Central memory CD8-positive, alpha-beta T cell (primary cell): ENCODE measurements around the gene NDEL1.

ENCODE experiments used
- ATAC-seq: fragments of 150-1000 bp; cut with Tn5 transposase; replicated peaks from 2 replicates; pipeline ENCODE4 v1.10.0; 2022; ENCODE audit warnings: mild to moderate bottlenecking, moderate FRiP score, moderate number of reproducible peaks; ENCODE audit not compliant: poor library complexity, severe bottlenecking; ENCODE audit errors: extremely low read depth
- DNase-seq, 2 donors: peaks; one replicate each; pipeline ENCODE4 v3.0.0; 2021; ENCODE audit warnings: low spot score in 2 of 2
- H3K27ac Mint-ChIP-seq: one replicate; pipeline ENCODE4 v1.8.0; 2022; ENCODE audit warnings: low read depth, mild to moderate bottlenecking, moderate library complexity, mixed read lengths
- H3K27me3 Mint-ChIP-seq: one replicate; pipeline ENCODE4 v1.8.0; 2022; ENCODE audit warnings: mixed read lengths
- H3K36me3 Mint-ChIP-seq: one replicate; pipeline ENCODE4 v1.8.0; 2022; ENCODE audit warnings: mild to moderate bottlenecking, moderate library complexity, mixed read lengths; ENCODE audit not compliant: insufficient read depth
- H3K4me1 Mint-ChIP-seq: one replicate; pipeline ENCODE4 v1.8.0; 2022; ENCODE audit warnings: mixed read lengths
- H3K4me3 Mint-ChIP-seq: one replicate; pipeline ENCODE4 v1.8.0; 2022; ENCODE audit warnings: mild to moderate bottlenecking, moderate library complexity, mixed read lengths
- H3K9me3 Mint-ChIP-seq: one replicate; pipeline ENCODE4 v1.8.0; 2022; ENCODE audit warnings: mixed read lengths

The NDEL1 gene

DNA sequence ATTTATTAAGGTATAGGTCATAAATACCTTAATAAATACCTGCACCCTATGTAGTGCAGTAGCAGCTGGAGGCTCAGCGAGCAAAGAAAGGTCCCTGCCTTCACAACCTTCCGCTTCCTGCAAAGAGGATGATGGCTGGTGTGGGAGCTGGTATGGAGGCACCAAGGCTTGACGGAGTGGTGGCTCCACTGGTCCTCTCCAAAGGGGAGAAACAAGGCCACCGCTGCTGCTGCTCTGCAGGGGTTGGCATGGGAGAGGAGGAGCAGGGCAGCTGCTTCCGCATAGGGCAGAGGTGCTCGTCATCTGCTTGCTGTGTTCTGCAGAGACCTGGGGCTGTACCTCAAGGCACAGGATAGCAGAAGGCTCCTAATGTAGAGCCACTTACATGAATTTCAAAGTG is 52.8 kb downstream of the NDEL1 start:
- DNase-seq (no peak), ATAC-seq (no peak)
- Mint-ChIP-seq H3K4me1 (no peaks in the 10 kb centered on the region), H3K27ac (no peak overlapping the region), H3K4me3 (no peak overlapping the region), H3K27me3 (no peaks in the 10 kb centered on the region), H3K36me3 (peaks cover 12% of the 10 kb centered on the region), H3K9me3 (no peaks in the 10 kb centered on the region)

DNA sequence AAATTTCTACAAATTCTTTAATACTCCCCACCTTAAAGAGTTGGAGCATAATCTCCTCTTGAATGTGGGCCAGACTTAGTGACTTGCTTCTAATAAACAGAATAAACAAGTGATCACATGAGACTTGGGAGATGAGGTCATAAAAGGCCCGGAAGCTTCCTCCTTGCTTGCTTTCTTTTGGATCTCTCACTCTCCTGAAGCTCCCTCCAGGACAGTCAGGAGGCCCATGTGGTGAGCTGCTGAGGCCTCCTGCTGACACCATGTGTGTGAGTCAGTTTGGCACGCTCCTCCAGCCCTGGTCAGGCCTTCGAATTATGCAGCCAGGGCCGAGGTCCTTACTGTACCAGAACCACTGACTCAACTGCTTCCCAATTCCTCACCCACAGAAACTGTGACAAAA is 53.2 kb downstream of the NDEL1 start:
- H3K4me1 Mint-ChIP-seq, result no peaks in the 10 kb centered on the region
- DNase-seq (no peak), ATAC-seq (no peak)
- no peak overlapping the region for H3K27ac Mint-ChIP-seq
- H3K9me3 Mint-ChIP-seq, result no peaks in the 10 kb centered on the region
- H3K27me3 Mint-ChIP-seq, result no peaks in the 10 kb centered on the region
- peaks cover 12% of the 10 kb centered on the region for H3K36me3 Mint-ChIP-seq
- H3K4me3 Mint-ChIP-seq, result no peak overlapping the region

DNA sequence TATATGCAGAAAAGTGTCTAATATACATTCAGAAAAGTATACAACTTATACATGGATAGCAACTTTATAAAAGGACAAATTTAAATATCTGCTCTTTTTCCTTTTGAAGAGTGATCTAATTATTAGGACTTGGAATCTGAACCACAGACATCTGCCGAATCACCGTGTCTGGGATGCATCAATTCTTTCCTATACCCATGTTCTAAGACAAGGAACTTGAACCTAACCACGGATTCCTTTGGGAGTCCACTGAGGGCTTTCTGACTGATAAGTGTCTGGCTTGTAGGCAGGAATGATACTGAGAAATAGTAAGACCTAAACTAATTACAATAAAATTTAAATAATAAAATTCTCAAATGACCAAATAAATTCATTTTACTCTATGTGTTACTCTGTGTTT is 54.2 kb downstream of the NDEL1 start:
- no peak for ATAC-seq
- no peak overlapping the region for H3K27ac Mint-ChIP-seq
- no peaks in the 10 kb centered on the region for H3K9me3 Mint-ChIP-seq
- no peaks in the 10 kb centered on the region for H3K4me1 Mint-ChIP-seq
- H3K4me3 Mint-ChIP-seq, result no peak overlapping the region
- H3K36me3 Mint-ChIP-seq, result peaks cover 12% of the 10 kb centered on the region
- H3K27me3 Mint-ChIP-seq, result no peaks in the 10 kb centered on the region
- no peak for DNase-seq

DNA sequence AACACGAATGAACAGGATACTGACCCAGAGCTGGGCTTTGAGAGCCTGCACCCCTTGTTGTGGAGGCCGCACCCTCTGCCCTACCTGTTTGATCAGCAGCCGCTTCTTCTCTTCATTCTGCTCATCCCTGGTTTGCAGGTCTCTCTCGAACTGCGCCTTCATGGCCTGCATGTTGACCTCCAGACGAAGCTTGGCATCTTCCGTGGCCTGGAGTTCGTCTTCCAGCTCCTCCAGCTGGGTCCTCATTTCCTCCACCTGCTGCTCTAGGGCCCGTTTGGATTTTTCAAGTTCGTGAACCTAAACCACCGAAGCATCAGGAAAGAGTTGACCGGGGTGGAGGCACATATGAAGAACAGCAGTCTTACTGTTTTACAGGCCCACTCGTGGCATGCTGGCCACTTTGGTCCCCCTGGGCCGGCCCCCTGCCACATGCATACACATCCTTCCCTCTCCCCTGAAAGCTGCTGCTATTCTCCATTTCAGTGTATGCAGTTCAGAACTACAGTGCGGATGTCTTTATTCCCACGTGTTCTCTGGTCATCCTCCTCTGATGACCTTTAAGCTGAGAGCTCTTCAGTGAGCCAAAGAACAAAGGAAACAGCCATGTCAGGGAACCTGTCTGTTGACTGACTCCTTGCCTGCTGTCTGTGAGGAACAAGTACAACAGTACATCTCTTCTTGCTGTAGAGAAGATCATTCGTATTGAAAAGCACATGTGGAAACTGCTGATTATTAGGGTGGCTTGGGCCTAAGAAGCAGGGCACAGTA is 54.8 kb downstream of the NDEL1 start:
- H3K9me3 Mint-ChIP-seq, result no peaks in the 10 kb centered on the region

DNA sequence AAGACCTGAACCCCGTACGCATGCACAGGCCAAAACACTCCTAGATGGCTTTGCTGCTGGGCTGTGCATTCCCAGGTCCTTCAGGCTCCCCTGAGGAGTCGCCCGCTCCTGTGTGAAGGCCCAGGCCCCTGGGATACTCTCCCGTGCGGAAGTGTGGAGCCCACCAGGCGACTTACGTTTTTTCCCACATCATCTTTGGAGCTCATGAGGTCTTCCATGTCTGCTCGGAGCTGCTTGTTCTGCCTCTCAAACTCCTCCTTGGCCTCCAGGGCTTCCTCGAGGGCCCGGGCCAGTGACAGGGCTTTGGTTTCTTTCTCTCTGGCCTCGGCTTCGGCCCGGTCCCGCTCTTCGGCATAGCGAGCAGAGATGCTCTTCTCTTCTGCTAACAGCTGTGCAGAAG is 56.4 kb downstream of the NDEL1 start:
- Mint-ChIP-seq H3K4me1 (no peaks in the 10 kb centered on the region), H3K27me3 (no peaks in the 10 kb centered on the region), H3K36me3 (peaks cover 11% of the 10 kb centered on the region), H3K9me3 (no peaks in the 10 kb centered on the region), H3K4me3 (no peak overlapping the region), H3K27ac (no peak overlapping the region)
- no peak for DNase-seq
- ATAC-seq, result no peak

More for the DNA sequence above, 54.8 kb downstream of the NDEL1 start:
- H3K4me3 Mint-ChIP-seq, result no peak overlapping the region
- H3K36me3 Mint-ChIP-seq, result peaks cover 12% of the 10 kb centered on the region
- DNase-seq (no peak), ATAC-seq (no peak)
- no peaks in the 10 kb centered on the region for H3K4me1 Mint-ChIP-seq
- no peaks in the 10 kb centered on the region for H3K27me3 Mint-ChIP-seq
- no peak overlapping the region for H3K27ac Mint-ChIP-seq

DNA sequence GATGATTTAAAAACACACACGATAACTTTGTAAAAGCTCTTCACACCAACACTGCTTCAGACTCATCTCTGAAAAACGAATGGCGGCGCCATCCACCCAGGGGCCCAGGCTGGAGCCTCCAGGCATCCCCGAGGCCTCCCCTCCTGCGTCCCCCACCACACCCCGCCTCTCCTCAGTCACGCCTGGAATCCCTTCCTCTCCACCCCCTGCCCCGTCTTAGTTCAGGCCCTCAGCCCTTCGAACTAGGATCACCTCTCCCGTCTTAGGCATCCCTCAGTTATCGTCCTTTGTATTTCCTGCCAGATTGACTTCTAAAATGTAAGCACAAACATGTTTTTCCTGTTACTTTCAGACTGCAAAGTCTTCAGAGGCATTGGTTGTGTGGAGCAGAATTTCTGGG is 58.3 kb downstream of the NDEL1 start:
- no peak overlapping the region for H3K27ac Mint-ChIP-seq
- H3K4me3 Mint-ChIP-seq, result no peak overlapping the region
- no peaks in the 10 kb centered on the region for H3K27me3 Mint-ChIP-seq
- H3K36me3 Mint-ChIP-seq, result peaks cover 8% of the 10 kb centered on the region
- DNase-seq (no peak), ATAC-seq (no peak)
- no peaks in the 10 kb centered on the region for H3K4me1 Mint-ChIP-seq
- no peaks in the 10 kb centered on the region for H3K9me3 Mint-ChIP-seq

DNA sequence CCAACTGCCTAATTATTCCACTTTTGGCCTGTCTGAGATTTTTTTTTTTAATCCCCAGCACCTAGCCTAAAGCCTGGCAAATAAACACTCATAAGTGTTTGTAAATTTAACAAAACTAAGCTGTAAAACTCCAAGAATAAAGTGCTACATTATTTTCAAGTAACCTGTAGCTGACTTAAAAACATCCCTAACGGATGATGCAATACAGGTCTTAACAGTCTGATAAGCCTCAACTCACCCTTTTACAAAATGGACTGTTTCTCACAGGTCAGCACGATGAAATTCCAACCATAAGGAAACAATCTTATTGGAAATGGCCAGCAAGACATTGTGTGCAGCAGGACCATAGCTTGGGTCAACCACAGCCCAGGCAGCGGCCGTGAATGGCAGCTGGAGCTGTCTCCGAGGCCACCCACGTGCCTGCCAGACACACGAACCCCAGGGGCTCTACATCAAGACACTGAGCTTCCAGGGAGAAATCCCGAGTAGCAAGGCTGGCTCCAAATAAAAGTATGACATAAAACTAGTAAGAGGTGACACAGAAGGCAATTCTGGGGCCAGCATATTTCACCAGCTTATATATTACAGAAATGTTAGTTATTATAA is 58.9 kb downstream of the NDEL1 start:
- no peaks in the 10 kb centered on the region for H3K9me3 Mint-ChIP-seq
- no peak overlapping the region for H3K4me3 Mint-ChIP-seq
- no peak for ATAC-seq
- H3K36me3 Mint-ChIP-seq, result peaks cover 8% of the 10 kb centered on the region
- peaks cover 4% of the 10 kb centered on the region for H3K27me3 Mint-ChIP-seq
- H3K27ac Mint-ChIP-seq, result no peak overlapping the region
- no peaks in the 10 kb centered on the region for H3K4me1 Mint-ChIP-seq
- DNase-seq, result no peak

DNA sequence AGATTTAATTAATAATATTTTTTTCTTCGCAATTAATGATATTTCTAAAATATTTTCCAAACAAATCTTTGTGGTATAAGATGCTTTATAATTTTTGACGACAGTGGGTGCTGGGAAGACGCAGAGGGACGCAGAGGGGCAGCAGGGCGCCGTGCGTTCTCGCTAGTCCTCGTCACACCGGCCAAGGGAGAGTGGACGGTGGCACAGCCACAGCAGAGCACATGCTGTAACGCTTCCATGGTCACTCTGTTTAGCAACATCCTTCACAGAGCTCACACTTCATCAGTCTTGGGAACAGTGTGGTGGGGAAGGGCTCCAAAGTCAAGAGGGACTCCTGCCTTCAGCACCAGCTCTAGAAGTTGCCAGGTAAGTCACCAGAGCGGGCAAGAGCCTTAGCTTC is 60.4 kb downstream of the NDEL1 start:
- Mint-ChIP-seq H3K27me3 (peaks cover 15% of the 10 kb centered on the region), H3K4me1 (no peaks in the 10 kb centered on the region)

DNA sequence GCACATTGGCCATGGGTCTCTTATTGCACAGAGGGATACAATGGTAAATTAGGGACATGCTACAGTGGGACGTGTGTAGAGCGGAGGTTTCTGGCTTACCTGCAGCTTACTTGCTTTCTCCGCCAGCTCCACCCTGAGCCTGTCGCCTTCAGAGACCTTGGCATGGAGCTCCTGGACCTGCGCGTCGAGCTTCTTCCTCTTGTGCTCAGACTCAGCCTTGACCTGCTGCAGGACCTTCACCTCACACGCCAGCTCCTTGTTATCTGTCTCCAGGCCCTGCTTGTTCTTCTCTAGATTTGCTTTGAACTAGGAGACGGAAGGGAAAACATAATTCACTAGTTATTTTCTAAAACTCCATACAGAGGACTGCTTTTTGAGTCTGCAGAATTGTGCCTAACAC is 63.5 kb downstream of the NDEL1 start:
- H3K4me3 Mint-ChIP-seq, result no peak overlapping the region
- ATAC-seq (no peak), DNase-seq (no peak)
- H3K36me3 Mint-ChIP-seq, result peaks cover 1% of the 10 kb centered on the region
- H3K27me3 Mint-ChIP-seq, result peaks cover 24% of the 10 kb centered on the region
- H3K4me1 Mint-ChIP-seq, result no peaks in the 10 kb centered on the region
- H3K27ac Mint-ChIP-seq, result no peak overlapping the region
- H3K9me3 Mint-ChIP-seq, result no peaks in the 10 kb centered on the region

More for the DNA sequence above, 60.4 kb downstream of the NDEL1 start:
- ATAC-seq (no peak), DNase-seq (no peak)
- Mint-ChIP-seq H3K9me3 (no peaks in the 10 kb centered on the region), H3K36me3 (peaks cover 6% of the 10 kb centered on the region), H3K4me3 (no peak overlapping the region), H3K27ac (no peak overlapping the region)

DNA sequence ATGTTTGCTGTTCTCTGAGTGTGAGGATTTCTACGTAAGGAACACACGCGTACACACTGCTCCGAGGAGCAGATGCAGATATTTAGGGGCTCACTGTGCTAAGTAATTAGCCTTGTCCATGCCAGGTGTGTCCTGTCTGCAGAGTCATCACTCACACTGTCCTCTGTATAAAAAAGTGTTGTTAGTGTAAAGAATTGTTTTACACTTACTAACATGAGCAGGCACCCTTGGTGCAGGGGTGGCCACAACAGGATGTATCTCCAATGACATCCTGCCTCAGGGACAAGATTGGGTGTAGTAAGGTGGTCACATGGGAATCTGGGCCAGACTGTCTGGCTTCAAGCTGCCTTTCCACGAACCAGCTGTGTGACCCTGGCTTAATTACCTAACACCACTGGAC is 63.9 kb downstream of the NDEL1 start:
- no peak for DNase-seq
- Mint-ChIP-seq H3K9me3 (no peaks in the 10 kb centered on the region), H3K4me1 (no peaks in the 10 kb centered on the region), H3K27ac (no peak overlapping the region), H3K36me3 (peaks cover 1% of the 10 kb centered on the region), H3K27me3 (peaks cover 24% of the 10 kb centered on the region), H3K4me3 (no peak overlapping the region)
- ATAC-seq, result no peak

DNA sequence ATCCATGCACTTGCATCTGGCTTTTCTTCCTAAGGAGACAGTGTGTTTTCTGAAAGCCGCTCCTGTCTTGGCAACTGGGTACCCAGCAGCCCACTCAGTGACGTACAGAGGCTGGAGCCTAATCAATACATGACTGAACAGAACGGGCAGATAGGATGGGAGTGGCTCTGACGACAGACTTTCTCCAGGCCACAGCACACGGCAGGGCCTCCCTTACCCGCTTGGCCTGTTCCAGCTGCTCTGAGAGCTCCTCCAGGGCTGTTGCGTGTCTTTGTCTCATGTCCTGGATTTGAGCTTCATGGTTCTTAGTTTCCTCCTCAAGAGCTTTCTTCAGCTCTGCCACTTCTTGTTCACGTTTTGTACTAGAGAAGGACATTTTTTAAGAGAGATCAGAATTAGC is 64.9 kb downstream of the NDEL1 start:
- Mint-ChIP-seq H3K9me3 (no peaks in the 10 kb centered on the region), H3K4me3 (no peak overlapping the region), H3K27me3 (peaks cover 24% of the 10 kb centered on the region)

DNA sequence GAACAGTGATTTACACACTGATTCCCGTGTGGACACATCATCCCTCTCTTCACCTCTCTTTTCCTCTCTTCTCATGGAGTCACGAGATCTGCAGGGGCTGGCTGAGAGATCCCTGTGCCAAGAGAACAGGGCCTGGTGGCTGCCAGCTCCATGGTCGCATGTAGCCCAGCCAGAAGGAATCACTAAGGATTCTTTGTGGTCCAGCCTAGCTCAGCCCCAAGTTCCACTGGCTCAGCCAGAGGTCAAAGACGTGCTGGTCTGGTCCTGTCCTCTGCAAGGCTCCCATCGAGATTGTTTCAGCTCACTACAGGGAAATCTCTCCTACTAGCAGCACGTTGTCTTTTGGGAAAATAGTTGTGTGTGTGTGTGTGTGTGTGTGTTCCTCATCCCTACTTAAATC is 66.4 kb downstream of the NDEL1 start:
- H3K36me3 Mint-ChIP-seq, result peaks cover 1% of the 10 kb centered on the region
- H3K4me1 Mint-ChIP-seq, result no peaks in the 10 kb centered on the region
- no peak overlapping the region for H3K27ac Mint-ChIP-seq
- H3K9me3 Mint-ChIP-seq, result no peaks in the 10 kb centered on the region
- DNase-seq (no peak), ATAC-seq (no peak)
- peaks cover 33% of the 10 kb centered on the region for H3K27me3 Mint-ChIP-seq
- H3K4me3 Mint-ChIP-seq, result no peak overlapping the region

More for the DNA sequence above, 64.9 kb downstream of the NDEL1 start:
- H3K4me1 Mint-ChIP-seq, result no peaks in the 10 kb centered on the region
- H3K27ac Mint-ChIP-seq, result no peak overlapping the region
- H3K36me3 Mint-ChIP-seq, result peaks cover 1% of the 10 kb centered on the region
- no peak for DNase-seq
- no peak for ATAC-seq

DNA sequence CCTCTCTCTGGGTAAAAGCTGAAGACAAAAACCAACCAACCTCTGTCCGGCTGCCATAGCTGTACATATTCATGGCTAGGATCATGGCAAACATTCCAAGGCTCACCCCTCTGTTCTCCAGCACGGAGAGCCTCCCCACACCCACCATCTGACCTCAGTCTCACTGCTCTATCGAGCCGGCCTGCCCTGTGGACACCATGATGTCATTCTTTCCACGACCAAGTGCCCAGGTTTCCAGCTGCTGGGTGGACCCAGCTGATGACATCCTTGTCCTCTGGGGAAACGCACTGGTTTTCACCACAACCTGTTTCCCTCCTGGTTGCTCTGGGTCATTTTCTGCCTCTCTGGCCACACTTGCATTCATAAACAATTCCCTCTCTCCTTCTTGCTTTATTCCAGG is 67.7 kb downstream of the NDEL1 start:
- no peaks in the 10 kb centered on the region for H3K9me3 Mint-ChIP-seq

More for the DNA sequence above, 67.7 kb downstream of the NDEL1 start:
- Mint-ChIP-seq H3K36me3 (peaks cover 1% of the 10 kb centered on the region), H3K27ac (no peak overlapping the region), H3K4me1 (no peaks in the 10 kb centered on the region), H3K4me3 (no peak overlapping the region), H3K27me3 (peaks cover 33% of the 10 kb centered on the region)
- ATAC-seq (no peak), DNase-seq (no peak)
